SW 1271 (cell line): ENCODE measurements around the gene OBP2B.

Experiments used
- DNase-seq, 2 experiments: peaks; one replicate each; lab custom pipeline; 2025; lab: John Stamatoyannopoulos, UW

Gene OBP2B

GRCh38 chr9:133167096-133167730 is 41.8 kb downstream of the OBP2B start:
- no peak for DNase-seq

- no peak for DNase-seq
These were observed 42.7 kb downstream of the OBP2B start for GRCh38 chr9:133166392-133166791.

- DNase-seq: no peak
These were observed 43.7 kb downstream of the OBP2B start for GRCh38 chr9:133165452-133165730.

- no peak for DNase-seq
These were observed 44.9 kb downstream of the OBP2B start for GRCh38 chr9:133164191-133164590.

GRCh38 chr9:133163504-133164172 is 45.4 kb downstream of the OBP2B start, which contains the start of gene GBGT1:
Gene GBGT1, minus strand, starts transcription at chr9:133163914. Its CDS starts 1,502 bp downstream, at chr9:133162412.
- no peak for DNase-seq

- no peak for DNase-seq
These were observed 46.1 kb downstream of the OBP2B start for GRCh38 chr9:133162861-133163503.

- no peak for DNase-seq
These were observed 47.5 kb downstream of the OBP2B start for GRCh38 chr9:133161547-133161950.

- DNase-seq: peak; percentile 57 to 71
These were observed 48.1 kb downstream of the OBP2B start for GRCh38 chr9:133160742-133161546.

- DNase-seq: no peak
These were observed 50.4 kb downstream of the OBP2B start for GRCh38 chr9:133158695-133159094.
